NK-92 treated with Interleukin-12 subunit alpha and Interleukin-12 subunit beta, amount 100 ng/mL, for 24 hours (cell line): ENCODE data around the gene APELA.
"Not testable (repeated sequence)": the region's sequence is repeated elsewhere in the genome, so short reads cannot be mapped to it uniquely, and the experiment has no call there.

Source experiments
- DNase-seq: peaks from one replicate; lab custom pipeline; 2025; lab: John Stamatoyannopoulos, UW

The APELA gene

DNA sequence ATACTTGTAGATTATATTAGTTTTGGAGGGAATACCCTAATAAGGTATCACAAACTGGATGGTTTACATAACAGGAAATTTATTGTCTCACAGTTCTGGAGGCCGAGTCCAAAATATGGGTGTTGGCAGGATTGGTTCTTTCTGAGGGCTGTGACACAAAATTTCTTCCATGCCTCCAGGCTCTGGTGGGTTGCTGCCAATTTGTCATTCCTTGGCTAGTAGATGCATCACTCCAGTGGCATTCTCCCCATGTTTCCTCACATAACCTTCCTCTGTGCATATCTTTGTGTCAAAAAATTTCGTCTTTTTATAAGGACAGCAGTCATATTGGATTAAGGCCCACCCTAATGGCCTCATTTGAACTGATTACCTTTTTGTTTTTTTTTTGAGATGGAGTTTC lies 49.3 kb downstream of the APELA start:
- DNase-seq = no peak

DNA sequence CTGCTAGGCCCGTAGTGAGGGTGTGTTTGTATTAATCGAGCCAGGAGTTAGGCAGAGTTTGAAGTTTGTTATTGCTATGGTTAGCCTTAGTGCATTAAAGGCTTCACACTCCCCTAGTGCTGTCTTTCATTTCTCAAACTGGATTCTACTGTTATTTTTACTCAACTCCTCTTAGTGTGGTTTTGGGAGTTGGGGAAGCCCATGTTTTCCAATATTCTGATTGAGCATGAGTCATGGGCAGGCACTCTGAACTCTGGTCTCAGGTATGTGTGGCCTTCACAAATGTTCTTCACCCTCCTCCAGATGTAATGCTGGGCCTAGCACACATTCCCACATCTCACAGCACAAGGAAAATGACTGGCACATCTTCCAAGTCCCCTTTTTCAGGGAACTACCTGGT lies 50.1 kb downstream of the APELA start:
- DNase-seq = not testable (repeated sequence)

DNA sequence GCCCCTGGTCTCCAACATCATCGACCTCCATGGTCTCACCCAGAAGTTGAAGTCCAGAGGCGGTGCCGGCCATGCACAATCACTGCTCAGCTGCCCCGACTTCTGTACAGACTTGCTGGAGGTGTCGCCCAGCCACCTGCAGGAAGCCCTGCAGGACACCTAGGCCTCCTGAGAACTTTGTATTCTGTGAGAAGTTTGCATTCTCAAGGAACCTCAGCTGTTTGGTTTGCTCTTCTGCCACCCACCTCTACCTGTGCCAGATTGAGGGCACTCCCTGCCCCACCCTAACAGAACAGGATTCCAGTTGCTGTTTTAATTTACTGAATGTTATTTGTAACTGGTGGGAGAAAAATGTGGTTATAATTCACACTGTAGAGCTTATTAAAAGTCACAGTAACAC lies 53.7 kb downstream of the APELA start:
- no peak for DNase-seq

DNA sequence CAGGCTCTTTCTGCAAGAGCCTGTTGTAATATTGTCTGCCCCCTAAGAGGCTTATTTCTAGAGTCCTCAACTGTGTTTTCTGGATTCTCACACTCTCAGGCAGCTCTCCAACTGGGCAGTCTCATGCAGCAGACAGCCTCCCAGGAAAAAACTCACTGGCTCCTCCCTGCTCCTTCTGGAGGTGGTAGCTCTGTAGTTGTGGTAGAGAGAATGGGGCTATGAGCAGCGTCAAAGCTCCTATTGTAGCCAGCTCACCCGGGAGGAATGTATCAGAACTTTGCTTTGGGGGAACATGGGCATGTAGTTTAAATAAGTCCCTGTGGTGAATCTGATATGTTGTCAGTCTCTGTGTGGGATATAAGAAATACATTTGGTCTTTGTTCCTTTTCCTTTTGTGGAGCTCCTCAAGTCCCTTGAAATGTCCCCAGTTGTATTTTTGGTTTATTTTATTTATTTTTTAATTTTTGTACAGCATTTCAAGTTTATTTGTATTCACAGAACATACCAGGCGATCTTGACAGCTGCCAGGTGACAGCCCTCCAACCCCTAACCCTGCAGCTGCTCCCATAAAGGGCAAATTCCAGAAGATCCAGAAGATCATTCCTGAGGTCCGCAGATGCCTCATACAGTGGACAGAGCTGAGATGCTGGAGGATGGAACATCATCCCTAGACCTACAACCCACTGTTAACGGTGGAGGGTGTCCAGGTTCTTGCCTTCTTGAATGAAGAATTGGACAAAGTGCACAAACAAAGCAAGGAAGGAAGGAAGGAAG lies 54.8 kb downstream of the APELA start:
- no peak for DNase-seq

DNA sequence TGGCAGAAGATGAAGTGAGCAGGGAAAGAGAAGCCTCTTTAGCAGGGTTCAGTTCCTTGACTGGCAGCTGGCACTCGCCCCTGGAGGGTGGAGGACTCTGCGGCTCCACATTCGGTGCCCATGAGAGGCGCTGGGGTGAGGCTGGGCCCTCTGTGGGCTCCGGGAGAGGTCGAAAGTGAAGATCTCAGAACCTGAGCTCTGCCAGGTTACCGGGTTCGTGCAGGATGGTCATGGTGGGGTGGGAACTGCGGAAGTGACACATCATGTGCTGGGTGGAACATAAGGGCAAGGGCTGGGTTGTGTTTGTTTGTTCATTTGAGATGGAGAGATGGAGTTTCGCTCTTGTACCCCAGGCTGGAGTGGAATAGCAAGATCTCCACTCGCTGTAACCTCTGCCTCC lies 56.3 kb downstream of the APELA start:
- no peak for DNase-seq

DNA sequence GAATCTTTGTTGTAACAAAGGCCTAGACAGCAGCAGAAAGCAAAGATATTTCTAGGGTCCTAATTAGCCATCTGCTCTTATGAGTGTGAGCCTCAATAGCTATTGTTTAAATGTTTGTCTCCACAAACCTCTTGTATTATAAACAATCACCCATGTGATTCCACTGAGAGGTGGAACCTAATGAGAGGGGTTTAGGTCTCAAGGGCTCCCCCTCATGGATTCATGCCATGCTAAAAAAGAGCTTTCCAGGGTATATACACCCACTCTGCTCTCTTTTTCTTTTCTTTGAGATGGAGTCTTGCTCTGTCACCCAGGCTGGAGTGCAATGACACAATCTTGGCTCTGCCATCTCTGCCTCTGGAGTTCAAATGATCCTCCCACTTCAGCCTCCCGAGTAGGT lies 58.4 kb downstream of the APELA start:
- DNase-seq = no peak

DNA sequence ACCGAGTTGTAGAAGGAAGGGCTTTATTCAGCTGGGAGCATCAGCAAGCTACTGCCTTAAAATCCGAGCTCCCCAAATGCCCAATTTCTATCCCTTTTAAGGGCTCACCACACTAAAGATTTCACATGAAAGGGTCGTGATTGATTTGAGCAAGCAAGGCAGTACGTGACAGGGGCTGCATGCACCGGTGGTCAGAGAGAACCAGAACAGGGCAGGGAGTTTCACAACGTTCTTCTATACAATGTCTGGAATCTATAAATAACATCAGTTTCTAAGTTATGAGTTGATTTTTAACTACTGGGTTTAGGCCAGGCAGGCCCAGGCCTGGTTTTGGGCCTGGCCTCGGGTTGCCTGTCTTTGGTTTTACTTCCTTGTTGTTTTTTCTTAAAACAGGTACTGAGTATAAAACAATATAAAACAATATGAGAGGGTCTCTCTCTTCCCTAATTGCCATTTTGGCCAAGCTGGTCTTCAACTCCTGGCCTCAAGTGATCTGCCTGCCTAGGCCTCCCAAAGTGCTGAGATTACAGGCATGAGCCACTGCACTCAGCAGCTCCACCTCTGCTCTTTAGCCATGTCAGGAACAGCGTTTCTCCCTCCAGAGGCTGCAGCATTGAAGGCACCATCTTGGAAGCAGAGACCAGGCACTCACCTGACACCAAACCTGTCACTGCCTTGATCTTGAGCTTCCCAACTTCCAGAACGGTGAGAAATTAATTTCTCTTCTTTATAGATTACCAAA lies 59.1 kb downstream of the APELA start:
- DNase-seq = not testable (repeated sequence)

DNA sequence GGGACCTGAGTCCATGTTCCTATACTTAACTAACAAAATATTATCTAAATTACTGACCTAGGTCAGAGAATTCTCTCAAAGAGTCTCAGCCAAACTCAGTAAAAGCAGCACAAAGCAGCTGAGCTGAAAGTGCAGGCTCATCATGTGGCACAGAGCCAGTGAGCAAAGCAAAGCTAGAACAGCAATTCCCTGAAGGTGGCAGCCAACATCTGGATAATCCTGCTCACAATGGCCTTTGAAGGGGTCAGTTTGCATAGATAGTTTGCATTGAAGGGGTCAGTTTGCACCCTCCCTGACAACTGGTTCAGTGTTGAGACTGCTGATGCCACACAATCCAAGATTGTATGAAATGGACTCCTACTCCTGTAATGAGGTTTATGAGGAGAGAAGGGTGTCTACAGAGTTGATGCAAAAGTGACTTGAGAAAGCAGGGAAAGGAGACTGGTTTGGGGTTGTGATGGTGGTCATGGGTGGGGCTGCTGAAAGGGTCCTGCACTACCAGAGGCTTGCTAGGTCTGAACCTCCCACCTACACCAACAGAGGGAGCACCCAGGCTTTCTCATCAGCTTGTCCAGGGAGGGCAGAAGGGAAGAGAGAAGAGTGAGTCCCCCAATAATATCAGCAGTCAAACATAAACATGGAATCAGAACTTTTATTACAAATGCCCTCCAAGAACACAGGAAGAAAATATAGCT lies 60.7 kb downstream of the APELA start:
- DNase-seq = no peak

DNA sequence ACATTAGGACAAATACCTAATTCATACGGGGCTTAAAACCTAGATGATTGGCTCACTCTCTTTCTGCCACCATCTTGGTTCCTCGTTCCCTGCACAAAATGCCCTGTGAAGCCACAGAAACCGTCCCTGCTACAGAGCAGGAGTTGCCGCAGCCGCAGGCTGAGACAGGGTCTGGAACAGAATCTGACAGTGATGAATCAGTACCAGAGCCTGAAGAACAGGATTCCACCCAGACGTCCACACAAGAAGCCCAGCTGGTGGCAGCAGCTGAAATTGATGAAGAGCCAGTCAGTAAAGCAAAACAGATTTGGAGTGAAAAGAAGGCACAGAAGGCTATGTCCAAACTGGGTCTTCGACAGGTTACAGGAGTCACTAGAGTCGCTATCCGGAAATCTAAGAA lies 66.2 kb downstream of the APELA start:
- no peak for DNase-seq

DNA sequence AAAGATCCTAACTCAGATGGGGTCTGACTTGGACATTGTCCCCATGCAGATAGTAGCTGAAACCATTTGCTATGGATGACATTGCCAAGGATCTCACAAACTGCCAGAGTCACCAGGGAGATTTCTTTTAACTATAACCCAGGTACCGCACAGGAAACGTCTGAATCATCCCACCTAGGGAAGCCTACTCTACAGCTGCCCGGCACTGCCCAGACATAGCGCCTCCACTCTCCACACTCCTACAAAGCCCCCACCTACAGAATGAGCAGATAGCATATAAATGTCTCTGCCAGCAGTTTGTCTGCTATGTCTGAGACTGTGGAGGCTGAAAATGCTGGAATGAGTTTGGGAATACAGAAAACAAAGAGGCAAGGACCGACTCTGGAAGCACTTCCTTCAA lies 68.2 kb downstream of the APELA start:
- DNase-seq = no peak

DNA sequence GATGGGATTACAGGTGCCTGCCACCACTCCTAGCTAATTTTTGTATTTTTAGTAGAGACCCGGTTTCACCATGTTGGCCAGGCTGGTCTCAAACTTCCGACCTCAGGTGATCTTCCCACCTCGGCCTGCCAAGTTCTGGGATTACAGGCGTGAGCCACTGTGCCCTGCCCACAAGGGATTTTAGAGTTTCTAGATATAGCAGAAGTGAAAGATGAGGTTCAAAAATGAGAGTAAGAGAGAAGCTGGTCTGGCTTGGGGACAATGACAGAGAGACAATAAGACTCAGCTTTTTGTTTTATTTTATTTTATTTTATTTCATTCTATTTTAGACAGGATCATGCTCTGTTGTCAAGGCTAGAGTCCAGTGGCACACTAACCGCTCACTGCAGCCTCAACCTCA lies 69.8 kb downstream of the APELA start:
- no peak for DNase-seq
